ENCODE results near the gene SGSM1.

SGSM1 gene

GRCh38 chr22:24805790-24806662, at the start of gene SGSM1:
SGSM1 (plus strand) TSS chr22:24806211; CDS start chr22:24806326, 115 bp downstream.
- peak; percentile 18 for DNase-seq (ENCODE audit: low read depth)
- TF ChIP-seq CTCF (conservative IDR thresholded peaks at IDR 0.05; ENCODE audit: low read length), result no peak
- H3K4me3 ChIP-seq (ENCODE audit: low read length), result peak within 1 kb of the TSS; percentile 41

- peak; percentile 50 for DNase-seq (ENCODE audit: low read depth)
- TF ChIP-seq CTCF (conservative IDR thresholded peaks at IDR 0.05; ENCODE audit: low read length), result peak; percentile 85
- no peak overlapping the region for H3K4me3 ChIP-seq (ENCODE audit: low read length)
These were observed 47.7 kb upstream of the SGSM1 start for GRCh38 chr22:24758164-24758799.

- no peak for DNase-seq (ENCODE audit: low read depth)
- H3K4me3 ChIP-seq (ENCODE audit: low read length), result no peak overlapping the region
- no peak for TF ChIP-seq CTCF (conservative IDR thresholded peaks at IDR 0.05; ENCODE audit: low read length)
These were observed 46.2 kb upstream of the SGSM1 start for GRCh38 chr22:24759765-24760164.

GRCh38 chr22:24760708-24761306, 45.2 kb upstream of the SGSM1 start:
- no peak overlapping the region for H3K4me3 ChIP-seq (ENCODE audit: low read length)
- DNase-seq (ENCODE audit: low read depth), result no peak
- no peak for TF ChIP-seq CTCF (conservative IDR thresholded peaks at IDR 0.05; ENCODE audit: low read length)

- no peak for DNase-seq (ENCODE audit: low read depth)
- no peak for TF ChIP-seq CTCF (conservative IDR thresholded peaks at IDR 0.05; ENCODE audit: low read length)
- H3K4me3 ChIP-seq (ENCODE audit: low read length), result no peak overlapping the region
These were observed 43.9 kb upstream of the SGSM1 start for GRCh38 chr22:24761888-24762675.

GRCh38 chr22:24763872-24764485, 42.0 kb upstream of the SGSM1 start:
- no peak for DNase-seq (ENCODE audit: low read depth)
- no peak for TF ChIP-seq CTCF (conservative IDR thresholded peaks at IDR 0.05; ENCODE audit: low read length)
- H3K4me3 ChIP-seq (ENCODE audit: low read length), result no peak overlapping the region
